OCI-LY3 (cell line): ENCODE data around the gene TMEM178B.

Experiments
- EZH2phosphoT487 ChIP-seq: fragments of 200-600 bp; shearing (Covaris generic); IDR thresholded peaks from 2 replicates; pipeline ENCODE4 v1.6.1; 2018; ENCODE audit warnings: antibody characterized with exemption, mixed run types, low read depth
- TF ChIP-seq, protein P1 (sequence below): fragments of 200-600, 300-600 bp; sonication (generic); IDR thresholded peaks from 2 replicates; pipeline ENCODE4 v1.5.1; 2014; ENCODE audit warnings: antibody characterized with exemption, low read length, low read depth

DNA sequence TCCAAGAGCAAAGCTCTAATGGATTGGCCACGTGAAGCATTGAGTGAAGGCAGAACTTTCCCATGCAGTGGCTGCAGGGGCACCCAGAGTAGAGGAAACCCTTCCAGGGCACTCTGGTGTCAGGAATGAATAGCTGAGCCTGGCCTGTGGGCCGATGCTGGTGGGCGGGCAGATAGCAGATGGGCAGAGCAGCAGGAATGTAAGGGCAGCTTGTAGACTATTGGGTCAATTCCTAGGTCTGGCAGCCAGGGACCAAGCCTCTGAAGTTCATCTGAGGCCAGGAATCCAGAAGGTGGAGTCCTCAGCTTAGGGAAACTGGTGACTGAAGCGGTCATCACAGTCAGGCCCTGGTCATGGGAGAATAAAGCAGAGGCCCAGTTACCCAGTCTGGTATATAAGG, 115.4 kb downstream of the TMEM178B start:
- TF ChIP-seq, protein P1, sequence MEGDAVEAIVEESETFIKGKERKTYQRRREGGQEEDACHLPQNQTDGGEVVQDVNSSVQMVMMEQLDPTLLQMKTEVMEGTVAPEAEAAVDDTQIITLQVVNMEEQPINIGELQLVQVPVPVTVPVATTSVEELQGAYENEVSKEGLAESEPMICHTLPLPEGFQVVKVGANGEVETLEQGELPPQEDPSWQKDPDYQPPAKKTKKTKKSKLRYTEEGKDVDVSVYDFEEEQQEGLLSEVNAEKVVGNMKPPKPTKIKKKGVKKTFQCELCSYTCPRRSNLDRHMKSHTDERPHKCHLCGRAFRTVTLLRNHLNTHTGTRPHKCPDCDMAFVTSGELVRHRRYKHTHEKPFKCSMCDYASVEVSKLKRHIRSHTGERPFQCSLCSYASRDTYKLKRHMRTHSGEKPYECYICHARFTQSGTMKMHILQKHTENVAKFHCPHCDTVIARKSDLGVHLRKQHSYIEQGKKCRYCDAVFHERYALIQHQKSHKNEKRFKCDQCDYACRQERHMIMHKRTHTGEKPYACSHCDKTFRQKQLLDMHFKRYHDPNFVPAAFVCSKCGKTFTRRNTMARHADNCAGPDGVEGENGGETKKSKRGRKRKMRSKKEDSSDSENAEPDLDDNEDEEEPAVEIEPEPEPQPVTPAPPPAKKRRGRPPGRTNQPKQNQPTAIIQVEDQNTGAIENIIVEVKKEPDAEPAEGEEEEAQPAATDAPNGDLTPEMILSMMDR = no peak
- no peak for TF ChIP-seq EZH2phosphoT487
